HG02970 (cell line): ENCODE data around the gene NLK.
"Not testable (repeated sequence)": the region's sequence is repeated elsewhere in the genome, so short reads cannot be mapped to it uniquely, and the experiment has no call there.

ENCODE experiments used
- ATAC-seq: cut with Tn5 transposase; IDR thresholded peaks from one replicate; pipeline ENCODE4 v1.9.1; 2021; ENCODE audit warnings: mild to moderate bottlenecking, moderate library complexity, moderate number of reproducible peaks; ENCODE audit not compliant: unreplicated experiment, low FRiP score

Gene NLK

GRCh38 chr17:28071179-28071578, 28.7 kb downstream of the NLK start:
- ATAC-seq, result no peak

GRCh38 chr17:28071891-28072606, 29.6 kb downstream of the NLK start:
- no peak for ATAC-seq

- no peak for ATAC-seq
Observed at GRCh38 chr17:28072936-28073533, 30.6 kb downstream of the NLK start.

- no peak for ATAC-seq
Observed at GRCh38 chr17:28074010-28074409, 31.5 kb downstream of the NLK start.

GRCh38 chr17:28076144-28076543, 33.7 kb downstream of the NLK start:
- no peak for ATAC-seq

- not testable (repeated sequence) for ATAC-seq
Observed at GRCh38 chr17:28077140-28077539, 34.7 kb downstream of the NLK start.

GRCh38 chr17:28078341-28079229, 36.1 kb downstream of the NLK start:
- ATAC-seq, result no peak

GRCh38 chr17:28081467-28081866, 39.0 kb downstream of the NLK start:
- ATAC-seq, result no peak

GRCh38 chr17:28085766-28086165, 43.3 kb downstream of the NLK start:
- no peak for ATAC-seq

GRCh38 chr17:28086519-28086918, 44.0 kb downstream of the NLK start:
- no peak for ATAC-seq

- no peak for ATAC-seq
Observed at GRCh38 chr17:28087743-28088142, 45.3 kb downstream of the NLK start.

- ATAC-seq, result no peak
Observed at GRCh38 chr17:28090551-28090950, 48.1 kb downstream of the NLK start.

GRCh38 chr17:28092088-28092487, 49.6 kb downstream of the NLK start:
- no peak for ATAC-seq

GRCh38 chr17:28093999-28094716, 51.7 kb downstream of the NLK start:
- ATAC-seq, result no peak

GRCh38 chr17:28096756-28097155, 54.3 kb downstream of the NLK start:
- no peak for ATAC-seq

- no peak for ATAC-seq
Observed at GRCh38 chr17:28097254-28097653, 54.8 kb downstream of the NLK start.

GRCh38 chr17:28097901-28098300, 55.4 kb downstream of the NLK start:
- ATAC-seq, result no peak

GRCh38 chr17:28098591-28098990, 56.1 kb downstream of the NLK start:
- ATAC-seq, result not testable (repeated sequence)

- no peak for ATAC-seq
Observed at GRCh38 chr17:28100251-28100650, 57.8 kb downstream of the NLK start.

- ATAC-seq, result no peak
Observed at GRCh38 chr17:28100936-28101335, 58.5 kb downstream of the NLK start.

GRCh38 chr17:28101919-28102318, 59.4 kb downstream of the NLK start:
- ATAC-seq, result no peak
